Thyroid gland (tissue), 4 donors: ENCODE measurements around the gene COL11A2. TPM values are rescaled to one million over a fixed set of nuclear protein-coding genes. Genes with fewer than 3 reads are reported as not detected.

ENCODE experiments used
- DNase-seq, 2 donors: peaks; one replicate each; pipeline ENCODE4 v3.0.0-alpha.2; 2019
- H3K27ac ChIP-seq, 3 donors: fragments of 200-600 bp; sonication (generic); 1 replicate in 2 of 3; 2 replicates in 1 of 3; pipeline ENCODE4 v1.5.1; 2016 to 2019; ENCODE audit warnings: mild to moderate bottlenecking in 1 of 3, moderate library complexity in 1 of 3
- H3K27me3 ChIP-seq: fragments of 200-600 bp; sonication (generic); one replicate; pipeline ENCODE4 v1.5.1; 2019
- H3K36me3 ChIP-seq, 2 donors: fragments of 200-600 bp; sonication (generic); one replicate each; pipeline ENCODE4 v1.5.1; 2016 to 2019
- H3K4me1 ChIP-seq, 2 donors: fragments of 200-600 bp; sonication (generic); one replicate each; pipeline ENCODE4 v1.5.1; 2017 to 2019
- H3K4me3 ChIP-seq, 3 donors: fragments of 200-600 bp; sonication (generic); replicated peaks in 1 of 3; 1 replicate in 2 of 3; 2 replicates in 1 of 3; pipeline ENCODE4 v1.5.1; 2016; ENCODE audit warnings: mild to moderate bottlenecking in 1 of 3
- H3K9me3 ChIP-seq: fragments of 200-600 bp; sonication (generic); one replicate; pipeline ENCODE4 v1.5.1; 2017
- POLR2A ChIP-seq, 2 donors: fragments of 450-650 bp; IDR thresholded peaks; one replicate each; pipeline ENCODE4 v1.6.1; 2017; ENCODE audit warnings: antibody characterized with exemption in 2 of 2, mild to moderate bottlenecking in 2 of 2, moderate library complexity in 1 of 2
- WGBS, 2 donors: methylation state at CpG; one replicate each; pipeline ENCODE4 v1.1.5; 2017; 5-methylcytosine and 5-hydroxymethylcytosine counted together
- intact Hi-C: fragments of 100-400 bp; cut with DNase I; formaldehyde crosslinking; loops from one replicate; pipeline ENCODE4 v1.15.1; 2023
- total RNA-seq, 4 donors: library from RNA; depleted of rRNA; stranded (reverse); fragments of >200 nt; gene quantifications; one replicate each; pipeline ENCODE4 v1.2.3, GENCODE V29; 2016
- TF ChIP-seq, protein P1 (sequence below), 6 experiments: fragments of 200-600 bp in 3 of 6; fragments of 450-650 bp in 3 of 6; sonication (generic) in 3 of 6; IDR thresholded peaks; one replicate each; pipeline ENCODE4 v1.5.1; 2016 to 2019; ENCODE audit warnings: antibody characterized with exemption in 6 of 6, mild to moderate bottlenecking in 2 of 6, inconsistent platforms in 1 of 6, moderate library complexity in 1 of 6

COL11A2 gene
- total RNA-seq, 4 donors from 2014 or later, result 0.68 to 2.8 (median 2.0) TPM

DNA sequence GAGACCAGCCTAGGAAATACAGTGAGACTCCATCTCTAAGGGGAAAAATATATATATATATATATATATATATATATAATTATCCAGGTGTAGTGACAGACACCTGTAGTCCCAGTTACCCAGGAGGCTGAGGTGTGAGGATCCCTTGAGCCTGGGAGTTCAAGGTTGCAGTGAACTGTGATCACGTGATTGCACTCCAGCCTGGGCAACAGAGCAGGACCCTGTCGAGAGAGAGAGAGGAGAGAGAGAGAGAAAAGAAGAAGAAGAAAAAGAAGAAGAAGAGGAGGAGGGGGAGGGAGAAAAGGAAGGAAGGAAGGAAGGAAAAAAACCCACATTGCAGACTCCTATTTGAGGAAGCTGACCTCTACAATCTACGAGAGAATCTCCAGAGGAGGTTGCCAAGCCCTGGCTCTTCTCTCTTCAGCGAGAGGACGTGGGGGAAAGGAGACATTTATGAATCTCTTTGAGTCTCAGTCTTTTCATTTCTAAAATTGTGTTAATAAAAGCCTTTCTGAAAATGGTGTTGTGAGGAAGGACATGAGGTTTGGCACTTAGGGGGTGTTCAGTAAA lies 49.7 kb downstream of the COL11A2 start:
- Histone ChIP-seq H3K4me1 (no peaks in the 10 kb centered on the region), H3K36me3 (no peaks in the 10 kb centered on the region), H3K27ac (no peak overlapping the region), H3K27me3 (no peaks in the 10 kb centered on the region), H3K4me3 (no peak overlapping the region), H3K9me3 (no peaks in the 10 kb centered on the region)
- no peak for TF ChIP-seq POLR2A (IDR thresholded peaks at IDR 0.05)
- TF ChIP-seq, protein P1, sequence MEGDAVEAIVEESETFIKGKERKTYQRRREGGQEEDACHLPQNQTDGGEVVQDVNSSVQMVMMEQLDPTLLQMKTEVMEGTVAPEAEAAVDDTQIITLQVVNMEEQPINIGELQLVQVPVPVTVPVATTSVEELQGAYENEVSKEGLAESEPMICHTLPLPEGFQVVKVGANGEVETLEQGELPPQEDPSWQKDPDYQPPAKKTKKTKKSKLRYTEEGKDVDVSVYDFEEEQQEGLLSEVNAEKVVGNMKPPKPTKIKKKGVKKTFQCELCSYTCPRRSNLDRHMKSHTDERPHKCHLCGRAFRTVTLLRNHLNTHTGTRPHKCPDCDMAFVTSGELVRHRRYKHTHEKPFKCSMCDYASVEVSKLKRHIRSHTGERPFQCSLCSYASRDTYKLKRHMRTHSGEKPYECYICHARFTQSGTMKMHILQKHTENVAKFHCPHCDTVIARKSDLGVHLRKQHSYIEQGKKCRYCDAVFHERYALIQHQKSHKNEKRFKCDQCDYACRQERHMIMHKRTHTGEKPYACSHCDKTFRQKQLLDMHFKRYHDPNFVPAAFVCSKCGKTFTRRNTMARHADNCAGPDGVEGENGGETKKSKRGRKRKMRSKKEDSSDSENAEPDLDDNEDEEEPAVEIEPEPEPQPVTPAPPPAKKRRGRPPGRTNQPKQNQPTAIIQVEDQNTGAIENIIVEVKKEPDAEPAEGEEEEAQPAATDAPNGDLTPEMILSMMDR (IDR thresholded peaks at IDR 0.05), result no peak
- intact Hi-C loops, result no loop called here
- WGBS, 2 donors, result 52 to 61% methylated on average over 5 of the region's 5 CpGs
- no peak for DNase-seq

DNA sequence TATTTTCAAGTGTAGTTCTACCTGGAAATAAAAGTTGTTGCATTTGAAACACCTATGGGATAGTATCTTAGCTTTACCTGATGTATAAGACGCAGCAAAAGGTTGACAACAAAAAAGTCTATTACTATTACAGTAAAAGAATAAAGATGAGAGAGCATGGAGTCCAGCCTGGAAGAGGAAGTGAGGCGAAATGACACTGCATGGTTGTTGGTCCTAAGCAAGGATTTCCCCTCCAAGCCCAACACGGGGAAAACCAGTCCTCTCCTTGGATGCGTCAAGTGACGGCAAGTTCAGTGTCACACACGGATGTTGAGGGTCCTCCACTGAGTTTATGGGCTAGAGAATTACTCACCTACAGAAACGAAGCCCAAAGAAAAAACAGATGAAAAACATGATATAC lies 51.7 kb downstream of the COL11A2 start:
- Histone ChIP-seq H3K9me3 (no peaks in the 10 kb centered on the region), H3K27ac (no peak overlapping the region), H3K4me3 (no peak overlapping the region), H3K4me1 (no peaks in the 10 kb centered on the region), H3K27me3 (no peaks in the 10 kb centered on the region), H3K36me3 (no peaks in the 10 kb centered on the region)
- DNase-seq, result no peak
- intact Hi-C loops, result no loop called here
- TF ChIP-seq, protein P1 (IDR thresholded peaks at IDR 0.05), result no peak
- TF ChIP-seq POLR2A (IDR thresholded peaks at IDR 0.05), result no peak
- WGBS, 2 donors, result 77 to 83% methylated on average over 7 of the region's 7 CpGs

DNA sequence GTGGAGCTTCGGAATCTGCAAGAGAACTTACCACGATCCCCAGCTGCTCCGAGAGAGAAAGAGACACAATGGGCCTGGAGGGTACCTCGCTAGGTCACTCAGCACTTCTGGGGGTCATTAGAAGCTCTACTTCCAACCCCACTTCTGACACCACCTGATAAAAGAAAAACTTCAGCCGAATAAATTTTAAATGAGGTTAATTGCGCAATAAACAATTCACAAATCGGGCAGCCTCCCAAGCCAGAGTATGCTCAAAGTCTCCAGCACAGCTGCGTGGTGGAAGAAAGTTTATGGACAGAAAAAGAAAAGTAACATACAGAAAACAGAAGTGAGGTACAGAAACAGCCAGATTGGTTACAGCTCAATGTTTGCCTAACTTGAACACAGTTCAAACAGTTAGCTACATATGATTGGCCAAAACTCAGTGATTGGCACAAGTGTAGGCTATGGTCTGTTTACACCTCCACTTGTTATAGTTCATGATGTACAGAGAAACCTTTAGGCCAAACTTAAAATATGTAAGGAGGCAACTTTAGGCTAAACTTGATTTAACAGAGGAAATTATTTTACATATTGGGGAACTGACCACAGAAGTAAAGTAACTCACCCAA lies 52.6 kb downstream of the COL11A2 start:
- intact Hi-C loops, result no loop called here
- DNase-seq, result no peak
- no peak overlapping the region for H3K4me3 ChIP-seq
- H3K9me3 ChIP-seq, result no peaks in the 10 kb centered on the region
- no peaks in the 10 kb centered on the region for H3K27me3 ChIP-seq
- TF ChIP-seq, protein P1 (IDR thresholded peaks at IDR 0.05), result no peak
- no peak overlapping the region for H3K27ac ChIP-seq
- 72 to 75% methylated on average over 8 of the region's 8 CpGs for WGBS, 2 donors
- no peaks in the 10 kb centered on the region for H3K4me1 ChIP-seq
- H3K36me3 ChIP-seq, result no peaks in the 10 kb centered on the region

DNA sequence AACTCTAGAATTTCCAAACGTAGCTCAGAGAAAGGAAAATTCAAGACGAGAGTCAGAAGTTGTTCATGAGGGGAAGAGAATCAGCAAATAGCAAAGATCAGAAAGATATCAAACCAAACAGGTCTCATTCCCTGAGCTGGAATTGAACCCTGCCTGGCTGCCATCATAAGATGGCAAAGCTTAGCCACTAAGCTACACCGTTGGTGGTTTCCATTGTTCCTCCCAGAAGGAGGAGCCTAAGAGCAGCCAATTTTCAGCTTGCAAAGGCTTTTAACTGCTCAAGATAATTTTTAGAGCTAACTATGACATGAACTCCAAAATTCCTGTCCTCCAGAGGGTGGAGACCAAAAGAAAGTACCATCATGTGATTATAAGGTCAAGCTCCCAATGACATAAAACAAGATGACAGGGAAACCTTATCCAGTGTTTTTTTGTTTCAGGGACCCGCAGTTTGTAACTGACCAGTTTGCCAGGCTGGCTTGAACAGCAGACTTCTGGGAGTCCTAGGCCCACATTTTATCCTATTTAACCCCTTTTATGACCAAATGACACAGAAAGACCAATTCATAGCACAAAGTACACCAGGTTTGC lies 55.9 kb downstream of the COL11A2 start:
- H3K9me3 ChIP-seq, result no peaks in the 10 kb centered on the region
- H3K4me1 ChIP-seq, result no peaks in the 10 kb centered on the region
- DNase-seq, result no peak
- intact Hi-C loops, result no loop called here
- TF ChIP-seq, protein P1 (IDR thresholded peaks at IDR 0.05), result no peak
- TF ChIP-seq POLR2A (IDR thresholded peaks at IDR 0.05), result no peak
- no peaks in the 10 kb centered on the region for H3K27me3 ChIP-seq
- no peak overlapping the region for H3K4me3 ChIP-seq
- H3K27ac ChIP-seq, result no peak overlapping the region
- 54 to 68% methylated on average over 4 of the region's 4 CpGs for WGBS, 2 donors
- no peaks in the 10 kb centered on the region for H3K36me3 ChIP-seq

DNA sequence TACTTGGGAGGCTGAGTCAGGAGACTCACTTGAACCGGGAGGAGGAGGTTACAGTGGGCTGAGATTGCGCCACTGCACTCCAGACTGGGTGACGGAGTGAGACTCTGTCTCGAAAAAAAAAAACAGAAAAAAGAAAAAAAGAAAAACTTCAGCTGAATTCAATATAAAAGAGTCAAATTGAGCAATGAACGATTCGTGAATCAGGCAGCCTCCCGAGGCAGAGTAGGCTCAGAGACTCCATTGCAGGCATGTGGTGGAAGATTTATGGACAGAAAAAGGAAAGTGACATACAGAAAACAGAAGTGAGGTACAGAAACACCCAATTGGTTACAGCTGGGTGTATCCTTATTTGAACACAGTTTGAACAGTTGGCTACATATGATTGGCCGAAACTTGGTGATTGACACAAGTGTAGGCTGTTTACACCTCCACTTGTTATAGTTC lies 60.2 kb downstream of the COL11A2 start:
- Histone ChIP-seq H3K27ac (no peak overlapping the region), H3K36me3 (no peaks in the 10 kb centered on the region), H3K9me3 (no peaks in the 10 kb centered on the region), H3K4me3 (no peak overlapping the region), H3K4me1 (no peaks in the 10 kb centered on the region), H3K27me3 (no peaks in the 10 kb centered on the region)
- WGBS, 2 donors, result 69 to 83% methylated on average over 8 of the region's 8 CpGs
- intact Hi-C loops, result no loop called here
- no peak for DNase-seq
- TF ChIP-seq, protein P1 (IDR thresholded peaks at IDR 0.05), result no peak
- TF ChIP-seq POLR2A (IDR thresholded peaks at IDR 0.05), result no peak
